ENCODE data around the gene C15orf40. TPM values are rescaled to one million over a fixed set of nuclear protein-coding genes. Genes with fewer than 3 reads are reported as not detected.
A peak's percentile ranks its signal among the peaks of the same experiment; 100 is the strongest.
"Not testable (repeated sequence)": the region's sequence is repeated elsewhere in the genome, so short reads cannot be mapped to it uniquely, and the experiment has no call there.

Gene C15orf40
- total RNA-seq, 3 donors from 2014 or later: 27.9 to 33.5 (median 32.7) TPM

- ATAC-seq (peak; percentile 36 to 37), DNase-seq (no peak)
- H3K4me1 Mint-ChIP-seq (ENCODE audit: low read depth): no peaks in the 10 kb centered on the region
- no peaks in the 10 kb centered on the region for H3K36me3 Mint-ChIP-seq (ENCODE audit: insufficient read depth)
- no peaks in the 10 kb centered on the region for H3K9me3 Mint-ChIP-seq
- H3K27me3 Mint-ChIP-seq (ENCODE audit: low read depth): peaks cover 19% of the 10 kb centered on the region
- H3K4me3 Mint-ChIP-seq: peak overlapping the region; percentile 76
Measured at GRCh38 chr15:82951472-82952157, 59.8 kb downstream of the C15orf40 start.

- no peaks in the 10 kb centered on the region for H3K4me1 Mint-ChIP-seq (ENCODE audit: low read depth)
- H3K9me3 Mint-ChIP-seq: no peaks in the 10 kb centered on the region
- no peaks in the 10 kb centered on the region for H3K36me3 Mint-ChIP-seq (ENCODE audit: insufficient read depth)
- no peak for DNase-seq
- H3K27me3 Mint-ChIP-seq (ENCODE audit: low read depth): peaks cover 21% of the 10 kb centered on the region
- no peak overlapping the region for H3K4me3 Mint-ChIP-seq
- peak in 1 of 2 donors; percentile 36 for ATAC-seq
Measured at GRCh38 chr15:82950746-82951370, 60.6 kb downstream of the C15orf40 start.

GRCh38 chr15:82950295-82950694, 61.1 kb downstream of the C15orf40 start:
- ATAC-seq (no peak), DNase-seq (no peak)
- no peaks in the 10 kb centered on the region for H3K4me1 Mint-ChIP-seq (ENCODE audit: low read depth)
- no peaks in the 10 kb centered on the region for H3K36me3 Mint-ChIP-seq (ENCODE audit: insufficient read depth)
- no peak overlapping the region for H3K4me3 Mint-ChIP-seq
- H3K9me3 Mint-ChIP-seq: no peaks in the 10 kb centered on the region
- peaks cover 21% of the 10 kb centered on the region for H3K27me3 Mint-ChIP-seq (ENCODE audit: low read depth)

GRCh38 chr15:82946155-82946701, 65.2 kb downstream of the C15orf40 start:
- Mint-ChIP-seq H3K4me3 (no peak overlapping the region), H3K27me3 (ENCODE audit: low read depth) (peaks cover 20% of the 10 kb centered on the region), H3K36me3 (ENCODE audit: insufficient read depth) (no peaks in the 10 kb centered on the region), H3K9me3 (no peaks in the 10 kb centered on the region), H3K4me1 (ENCODE audit: low read depth) (no peaks in the 10 kb centered on the region)
- ATAC-seq (no peak), DNase-seq (no peak)

DNA sequence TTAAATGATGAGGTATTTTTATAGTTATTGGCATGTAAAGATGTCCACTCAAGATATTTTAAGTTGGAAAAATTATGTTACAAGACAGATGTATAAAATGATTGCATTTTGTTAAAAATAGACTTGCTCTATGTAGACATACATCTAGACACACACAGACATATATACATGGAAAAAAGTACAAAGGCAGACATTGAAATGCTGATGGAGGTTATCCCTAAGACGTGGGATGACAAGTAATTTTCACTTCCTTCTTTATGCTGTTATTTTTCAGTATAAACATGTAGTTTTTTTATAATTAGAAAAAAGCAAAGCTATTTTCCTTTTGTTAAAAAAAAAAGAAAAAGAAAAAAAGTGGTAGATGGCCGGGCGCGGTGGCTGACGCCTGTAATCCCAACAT, 66.1 kb downstream of the C15orf40 start:
- no peaks in the 10 kb centered on the region for H3K9me3 Mint-ChIP-seq
- H3K4me3 Mint-ChIP-seq: no peak overlapping the region
- peaks cover 24% of the 10 kb centered on the region for H3K27me3 Mint-ChIP-seq (ENCODE audit: low read depth)
- H3K36me3 Mint-ChIP-seq (ENCODE audit: insufficient read depth): no peaks in the 10 kb centered on the region
- no peaks in the 10 kb centered on the region for H3K4me1 Mint-ChIP-seq (ENCODE audit: low read depth)
- no peak for ATAC-seq
- no peak for DNase-seq

- no peak overlapping the region for H3K4me3 Mint-ChIP-seq
- DNase-seq (no peak), ATAC-seq (no peak)
- H3K27me3 Mint-ChIP-seq (ENCODE audit: low read depth): peaks cover 24% of the 10 kb centered on the region
- H3K4me1 Mint-ChIP-seq (ENCODE audit: low read depth): no peaks in the 10 kb centered on the region
- no peaks in the 10 kb centered on the region for H3K36me3 Mint-ChIP-seq (ENCODE audit: insufficient read depth)
- no peaks in the 10 kb centered on the region for H3K9me3 Mint-ChIP-seq
Measured at GRCh38 chr15:82944821-82945220, 66.6 kb downstream of the C15orf40 start.

- Mint-ChIP-seq H3K27me3 (ENCODE audit: low read depth) (peaks cover 25% of the 10 kb centered on the region), H3K4me3 (no peak overlapping the region), H3K9me3 (no peaks in the 10 kb centered on the region), H3K36me3 (ENCODE audit: insufficient read depth) (no peaks in the 10 kb centered on the region), H3K4me1 (ENCODE audit: low read depth) (no peaks in the 10 kb centered on the region)
- DNase-seq (no peak), ATAC-seq (no peak)
Measured at GRCh38 chr15:82944056-82944455, 67.4 kb downstream of the C15orf40 start.

DNA sequence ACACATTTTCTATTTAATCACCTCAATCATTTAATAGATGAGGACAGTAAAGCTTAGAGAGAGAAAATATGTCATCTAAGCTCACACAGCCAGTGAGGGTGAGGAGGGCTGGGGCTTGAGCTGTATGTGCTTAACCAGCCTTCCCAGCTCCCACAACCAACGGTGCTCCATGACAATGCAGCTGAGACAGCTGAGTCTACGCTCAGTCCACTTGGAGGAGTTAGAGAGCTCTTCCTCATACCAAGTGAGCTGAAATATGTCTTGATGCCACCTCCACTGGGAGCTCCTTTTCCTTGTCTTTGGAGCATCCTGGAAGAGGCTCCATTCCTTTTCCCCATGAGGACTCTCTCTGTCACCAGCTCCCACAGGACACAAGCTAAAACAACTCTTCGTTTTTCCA, 68.3 kb downstream of the C15orf40 start:
- no peaks in the 10 kb centered on the region for H3K9me3 Mint-ChIP-seq
- H3K36me3 Mint-ChIP-seq (ENCODE audit: insufficient read depth): no peaks in the 10 kb centered on the region
- DNase-seq (no peak), ATAC-seq (no peak)
- H3K27me3 Mint-ChIP-seq (ENCODE audit: low read depth): peaks cover 29% of the 10 kb centered on the region
- H3K4me3 Mint-ChIP-seq: no peak overlapping the region
- H3K4me1 Mint-ChIP-seq (ENCODE audit: low read depth): no peaks in the 10 kb centered on the region

- H3K4me1 Mint-ChIP-seq (ENCODE audit: low read depth): no peaks in the 10 kb centered on the region
- DNase-seq (no peak), ATAC-seq (no peak)
- H3K27me3 Mint-ChIP-seq (ENCODE audit: low read depth): peaks cover 26% of the 10 kb centered on the region
- H3K9me3 Mint-ChIP-seq: no peaks in the 10 kb centered on the region
- H3K36me3 Mint-ChIP-seq (ENCODE audit: insufficient read depth): no peaks in the 10 kb centered on the region
- H3K4me3 Mint-ChIP-seq: no peak overlapping the region
Measured at GRCh38 chr15:82942691-82943090, 68.7 kb downstream of the C15orf40 start.

DNA sequence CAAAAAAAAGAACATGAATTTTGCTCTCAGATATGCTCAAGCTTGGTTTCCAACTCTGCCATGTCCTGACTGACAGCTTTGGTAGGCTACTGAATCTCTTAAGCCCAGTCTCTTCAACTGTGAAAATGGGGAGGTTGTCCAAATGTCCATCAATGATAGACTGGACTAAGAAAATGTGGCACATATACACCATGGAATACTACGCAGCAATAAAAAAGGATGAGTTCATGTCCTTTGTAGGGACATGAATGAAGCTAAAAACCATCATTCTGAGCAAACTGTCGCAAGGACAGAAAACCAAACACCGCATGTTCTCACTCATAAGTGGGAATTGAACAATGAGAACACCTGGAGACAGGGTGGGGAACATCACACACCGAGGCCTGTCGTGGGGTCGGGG, 71.8 kb downstream of the C15orf40 start:
- H3K4me1 Mint-ChIP-seq (ENCODE audit: low read depth); ATAC-seq; H3K9me3 Mint-ChIP-seq; H3K4me3 Mint-ChIP-seq; H3K36me3 Mint-ChIP-seq (ENCODE audit: insufficient read depth); DNase-seq: not testable (repeated sequence)
- H3K27me3 Mint-ChIP-seq (ENCODE audit: low read depth): peaks cover 18% of the 10 kb centered on the region

Other genes with a start within 250 kb of the C15orf40 start
- gene FSD2, start 205.6 kb downstream of the C15orf40 start, total RNA-seq: not detected
- 1 to 10 TPM; 7.1 to 9.6 (median 7.6) TPM for gene WHAMM, start 202.0 kb downstream of the C15orf40 start, total RNA-seq
- 1 to 10 TPM; 2.3 to 3.8 (median 3.3) TPM for gene HOMER2, start 58.9 kb downstream of the C15orf40 start, total RNA-seq
- 10 to 100 TPM; 23.0 to 28.5 (median 28.4) TPM for gene RAMAC, start 25.4 kb downstream of the C15orf40 start, total RNA-seq
- gene BTBD1, start 55.6 kb upstream of the C15orf40 start, total RNA-seq: 10 to 100 TPM; 45.6 to 47.9 (median 46.7) TPM
- under 1 TPM; 0.38 to 0.63 (median 0.40) TPM for gene TM6SF1, start 96.0 kb upstream of the C15orf40 start, total RNA-seq
- gene HDGFL3, start 196.2 kb upstream of the C15orf40 start, total RNA-seq: 10 to 100 TPM in 1 of 3 donors, 1 to 10 TPM in 2; 3.4 to 10.9 (median 3.9) TPM